HG02981 (cell line): ENCODE results near the gene NFIX.
A peak's percentile ranks its signal among the peaks of the same experiment; 100 is the strongest.
"Not testable (repeated sequence)": the region's sequence is repeated elsewhere in the genome, so short reads cannot be mapped to it uniquely, and the experiment has no call there.

ENCODE experiments used
- ATAC-seq: cut with Tn5 transposase; IDR thresholded peaks from one replicate; pipeline ENCODE4 v1.9.1; 2021; ENCODE audit warnings: mild to moderate bottlenecking, moderate library complexity; ENCODE audit not compliant: unreplicated experiment

The NFIX gene

DNA sequence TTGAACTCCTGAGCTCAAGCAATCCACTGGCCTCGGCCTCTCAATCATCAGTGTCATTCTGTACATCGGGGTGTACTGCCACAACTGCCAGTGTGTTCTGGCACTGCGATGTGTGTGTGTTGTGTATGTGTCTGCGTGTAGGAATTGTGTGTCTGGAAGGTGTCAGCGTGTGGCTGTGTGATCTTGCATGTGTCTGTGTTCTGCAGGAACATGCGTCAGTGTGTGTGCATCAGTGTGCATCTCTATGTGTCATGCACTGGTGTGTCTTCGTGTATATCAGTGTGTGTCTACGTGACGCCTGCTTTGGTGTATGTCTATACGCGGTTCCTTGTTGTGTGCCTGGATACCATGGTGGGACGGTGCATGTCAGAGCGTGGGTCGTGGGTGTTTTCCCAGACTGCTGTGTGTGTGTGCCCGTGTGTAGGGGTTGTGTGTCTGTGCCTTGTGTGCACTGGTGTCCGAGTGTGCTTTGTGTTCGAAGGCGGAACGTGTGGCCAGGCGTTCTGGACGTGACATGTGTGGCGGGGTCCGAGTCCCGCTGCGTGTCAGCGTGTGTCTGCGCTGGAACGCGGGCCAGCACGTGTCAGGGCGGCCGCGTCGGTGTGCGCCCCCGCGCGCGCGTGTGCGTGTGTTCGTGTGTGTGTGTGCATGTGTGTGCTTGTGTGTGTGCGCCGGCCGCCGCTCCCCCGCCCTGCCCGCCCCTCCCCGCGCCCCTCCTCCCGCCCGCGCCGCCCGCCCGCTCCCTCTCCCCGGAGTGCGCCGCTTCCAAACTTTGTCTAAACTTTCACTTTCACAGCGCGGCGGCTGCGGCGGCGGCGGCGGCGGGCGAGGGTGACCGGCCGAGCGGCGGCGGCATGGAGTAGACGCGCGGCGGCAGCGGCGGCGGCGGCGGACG lies at the start of gene NFIX:
Gene NFIX, plus strand, starts transcription at position 775 of the 895 bp plus-strand sequence. CDS start 363 bp downstream, outside the sequence.
- ATAC-seq, result no peak

DNA sequence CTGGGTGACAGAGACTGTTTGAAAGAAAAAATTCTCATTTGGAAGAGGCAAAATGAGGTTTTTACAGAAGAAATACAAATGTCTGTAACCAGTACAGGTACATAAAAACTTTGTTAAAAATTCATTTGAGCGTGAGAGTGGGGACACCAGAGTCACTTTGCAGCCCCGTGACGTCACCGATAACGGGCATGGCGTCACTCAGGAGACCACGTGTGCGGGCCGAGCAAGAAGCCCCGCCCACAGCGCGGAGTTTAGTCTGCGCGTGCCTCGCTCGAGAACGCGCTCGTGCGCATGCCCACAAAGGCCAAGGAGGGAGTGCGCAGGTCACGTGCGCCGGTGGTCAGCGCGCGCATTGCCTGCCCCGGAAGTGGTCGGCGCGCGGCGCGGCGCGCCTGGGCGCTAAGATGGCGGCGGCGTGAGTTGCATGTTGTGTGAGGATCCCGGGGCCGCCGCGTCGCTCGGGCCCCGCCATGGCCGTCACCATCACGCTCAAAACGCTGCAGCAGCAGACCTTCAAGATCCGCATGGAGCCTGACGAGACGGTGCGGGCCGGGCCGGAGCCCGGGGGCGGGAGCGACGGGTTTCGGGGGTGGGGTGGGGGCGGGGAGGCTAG lies 49.7 kb upstream of the NFIX start, which contains the start of gene RAD23A:
Gene RAD23A, plus strand, starts transcription at position 384 of the 613 bp plus-strand sequence. Its CDS starts 87 bp downstream, at position 471.
- ATAC-seq, result peak; percentile 65

DNA sequence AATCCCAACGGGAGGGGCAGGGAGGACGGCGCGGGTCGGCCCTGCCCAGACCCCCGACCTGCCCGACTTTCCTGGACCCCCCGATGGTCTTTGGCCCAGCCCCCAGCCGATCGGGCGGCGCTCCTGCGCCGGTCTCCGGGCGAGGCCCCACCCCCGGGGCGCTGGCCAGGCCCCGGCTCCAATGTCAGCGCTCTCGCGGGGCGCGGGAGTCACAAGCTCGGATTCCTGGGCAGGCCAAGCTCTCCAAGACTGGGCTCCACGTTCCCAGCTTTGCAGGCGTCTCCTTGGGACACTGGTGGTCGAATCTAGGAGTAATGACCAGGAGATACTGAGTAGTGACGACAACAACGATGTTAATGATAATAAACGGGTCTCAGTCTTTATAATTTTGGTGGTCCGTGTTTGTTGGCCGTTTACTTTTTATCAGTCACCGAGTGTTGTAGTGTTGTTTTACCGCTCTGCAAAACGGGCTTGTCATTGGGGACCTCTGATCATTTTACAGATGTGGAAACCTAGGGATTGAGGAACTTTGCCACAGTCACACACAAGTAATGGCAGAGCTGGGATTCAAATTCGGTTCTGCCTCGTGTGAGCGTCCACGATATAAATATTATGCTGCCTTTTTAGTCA lies 49.1 kb upstream of the NFIX start:
- ATAC-seq, result peak; percentile 32

DNA sequence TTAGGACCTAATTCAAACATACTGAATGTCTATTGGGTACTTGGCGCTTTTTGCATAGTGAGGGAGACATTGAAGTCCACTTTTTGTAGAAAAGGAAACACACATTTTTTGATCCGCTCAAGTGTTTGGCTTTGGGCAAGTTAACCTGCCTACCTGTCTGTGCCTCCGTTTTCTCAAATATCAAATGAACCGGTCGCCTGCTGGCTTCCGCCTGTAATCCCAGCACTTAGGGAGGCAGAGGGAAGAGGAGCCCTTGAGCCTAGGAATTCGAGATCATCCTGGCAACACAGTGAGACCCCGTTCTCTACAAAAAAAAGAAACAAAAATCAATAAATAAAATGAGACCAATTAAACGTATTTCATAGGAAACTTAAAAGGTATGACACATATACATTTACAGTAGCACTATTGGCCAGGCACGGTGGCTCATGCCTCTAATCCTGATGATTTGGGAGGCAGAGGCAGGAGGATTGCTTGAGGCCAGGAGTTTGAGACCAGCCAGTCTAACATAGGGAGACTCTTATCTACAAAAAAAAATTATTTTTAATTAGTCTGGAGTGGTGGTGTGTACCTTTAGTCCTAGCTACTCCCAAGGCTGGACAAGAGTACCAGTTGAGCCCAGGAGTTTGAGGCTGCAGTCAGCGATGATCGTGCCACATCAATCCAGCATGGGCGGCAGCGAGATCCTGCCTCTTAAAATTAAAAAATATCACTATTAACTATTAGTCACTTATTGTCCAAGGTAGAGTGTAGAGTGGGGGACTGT lies 48.4 kb upstream of the NFIX start:
- ATAC-seq, result no peak

DNA sequence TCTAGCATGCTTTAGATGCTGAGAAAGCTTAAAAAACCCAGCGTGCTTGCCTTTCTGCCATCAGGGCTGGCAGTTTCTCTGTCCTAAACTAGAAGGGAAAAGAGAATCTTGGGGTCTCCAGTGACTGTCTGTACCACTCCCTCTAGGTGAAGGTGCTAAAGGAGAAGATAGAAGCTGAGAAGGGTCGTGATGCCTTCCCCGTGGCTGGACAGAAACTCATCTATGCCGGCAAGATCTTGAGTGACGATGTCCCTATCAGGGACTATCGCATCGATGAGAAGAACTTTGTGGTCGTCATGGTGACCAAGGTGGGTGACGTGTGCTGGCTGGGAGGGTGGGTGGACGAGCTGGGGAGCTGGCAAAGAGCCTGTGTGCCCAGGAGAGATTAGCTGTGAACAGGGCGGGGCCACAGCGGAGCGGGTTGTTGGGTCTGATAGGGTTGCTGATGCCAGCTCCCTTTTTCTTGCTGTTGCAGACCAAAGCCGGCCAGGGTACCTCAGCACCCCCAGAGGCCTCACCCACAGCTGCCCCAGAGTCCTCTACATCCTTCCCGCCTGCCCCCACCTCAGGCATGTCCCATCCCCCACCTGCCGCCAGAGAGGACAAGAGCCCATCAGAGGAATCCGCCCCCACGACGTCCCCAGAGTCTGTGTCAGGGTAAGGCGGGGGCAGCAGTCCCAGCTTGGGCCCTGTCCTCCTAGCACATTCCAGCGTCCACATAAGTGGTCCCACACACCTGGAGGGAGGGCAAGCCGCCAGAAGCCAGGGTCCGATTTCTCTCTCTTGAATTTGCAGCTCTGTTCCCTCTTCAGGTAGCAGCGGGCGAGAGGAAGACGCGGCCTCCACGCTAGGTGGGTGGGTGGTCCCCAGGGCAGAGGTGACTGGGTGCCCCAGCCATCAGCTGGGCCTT lies 47.3 kb upstream of the NFIX start:
- ATAC-seq, result no peak

DNA sequence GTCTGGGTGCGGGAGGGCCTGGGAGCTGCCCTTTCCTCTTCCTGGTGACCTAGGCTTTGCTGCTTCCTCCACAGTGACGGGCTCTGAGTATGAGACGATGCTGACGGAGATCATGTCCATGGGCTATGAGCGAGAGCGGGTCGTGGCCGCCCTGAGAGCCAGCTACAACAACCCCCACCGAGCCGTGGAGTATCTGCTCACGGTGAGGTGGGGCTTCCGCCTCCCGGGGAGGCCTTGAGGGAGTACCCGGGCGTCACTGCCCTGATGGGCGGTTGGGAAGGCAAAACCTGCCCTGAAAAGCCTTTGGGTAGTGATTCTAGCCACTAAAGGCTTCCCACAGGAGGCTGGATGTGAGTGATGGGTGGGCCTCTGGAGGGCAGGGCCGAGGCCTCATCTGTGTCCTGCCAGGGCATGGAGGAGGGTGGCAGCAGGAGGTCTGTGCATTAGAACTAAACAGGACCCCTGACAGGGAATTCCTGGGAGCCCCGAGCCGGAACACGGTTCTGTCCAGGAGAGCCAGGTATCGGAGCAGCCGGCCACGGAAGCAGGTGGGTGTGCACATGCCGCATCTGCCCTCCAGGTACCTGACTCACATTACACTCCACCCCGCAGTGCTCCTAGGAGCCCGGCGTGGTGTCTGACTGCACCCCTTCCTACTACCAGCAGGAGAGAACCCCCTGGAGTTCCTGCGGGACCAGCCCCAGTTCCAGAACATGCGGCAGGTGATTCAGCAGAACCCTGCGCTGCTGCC lies 46.5 kb upstream of the NFIX start:
- ATAC-seq, result no peak

DNA sequence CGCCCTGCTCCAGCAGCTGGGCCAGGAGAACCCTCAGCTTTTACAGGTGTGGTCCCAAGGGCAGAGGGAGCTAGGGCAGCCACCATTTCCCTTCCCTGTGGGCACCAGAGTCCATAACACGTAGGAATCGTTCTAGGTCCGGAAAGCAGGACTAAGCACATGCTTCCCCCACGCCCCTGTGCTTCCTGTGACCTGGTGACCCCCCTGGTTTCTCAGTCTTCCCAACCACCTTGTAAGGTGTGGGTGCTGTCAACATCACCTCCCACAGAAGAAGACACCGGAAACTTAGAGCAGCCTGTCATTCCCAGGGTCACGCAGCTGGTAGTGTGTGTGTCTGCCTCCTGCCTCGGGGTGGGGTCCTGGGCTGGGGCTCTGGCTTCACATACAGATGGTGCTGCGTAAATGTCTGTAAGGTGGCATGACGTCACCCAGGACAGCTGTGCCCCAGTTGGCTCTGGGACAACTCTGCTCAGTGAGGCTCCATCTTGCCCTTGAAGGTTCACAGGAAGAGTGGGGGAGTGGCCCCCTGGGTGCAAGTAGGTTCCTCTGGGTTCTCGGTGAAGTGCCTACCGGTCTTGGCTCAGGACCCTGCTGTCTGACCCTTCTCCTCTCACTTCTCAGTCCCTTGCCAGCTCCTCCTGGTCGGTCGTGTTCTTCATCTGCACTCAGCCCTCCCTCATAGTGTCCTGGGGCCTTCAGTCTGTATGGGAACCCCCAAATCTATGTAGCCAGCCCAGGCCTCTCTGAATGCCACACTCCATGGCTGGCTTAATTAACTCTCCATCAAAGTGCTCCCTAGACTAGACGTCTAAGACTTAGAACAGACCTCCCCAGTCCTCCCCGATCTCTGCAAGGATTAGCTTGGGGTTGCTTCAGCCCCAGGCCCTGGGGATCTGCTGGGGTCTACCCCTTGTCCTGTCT lies 45.7 kb upstream of the NFIX start:
- no peak for ATAC-seq

DNA sequence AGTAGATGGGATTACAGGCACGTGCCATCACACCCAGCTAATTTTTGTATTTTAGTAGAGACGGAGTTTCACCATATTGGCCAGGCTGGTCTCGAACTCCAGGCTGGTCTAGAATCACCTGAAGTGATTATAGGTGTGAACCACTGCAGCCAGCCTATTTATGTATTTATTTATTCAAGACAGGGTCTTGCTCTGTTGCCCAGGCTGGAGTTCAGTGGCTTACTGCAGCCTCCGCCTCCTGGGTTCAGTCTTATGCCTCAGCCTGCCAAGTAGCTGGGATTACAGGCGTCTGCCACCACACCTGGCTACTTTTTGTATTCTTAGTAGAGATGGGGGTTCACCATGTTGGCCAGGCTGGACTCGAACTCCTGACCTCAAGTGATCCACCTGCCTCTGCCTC lies 43.2 kb upstream of the NFIX start:
- ATAC-seq, result not testable (repeated sequence)

DNA sequence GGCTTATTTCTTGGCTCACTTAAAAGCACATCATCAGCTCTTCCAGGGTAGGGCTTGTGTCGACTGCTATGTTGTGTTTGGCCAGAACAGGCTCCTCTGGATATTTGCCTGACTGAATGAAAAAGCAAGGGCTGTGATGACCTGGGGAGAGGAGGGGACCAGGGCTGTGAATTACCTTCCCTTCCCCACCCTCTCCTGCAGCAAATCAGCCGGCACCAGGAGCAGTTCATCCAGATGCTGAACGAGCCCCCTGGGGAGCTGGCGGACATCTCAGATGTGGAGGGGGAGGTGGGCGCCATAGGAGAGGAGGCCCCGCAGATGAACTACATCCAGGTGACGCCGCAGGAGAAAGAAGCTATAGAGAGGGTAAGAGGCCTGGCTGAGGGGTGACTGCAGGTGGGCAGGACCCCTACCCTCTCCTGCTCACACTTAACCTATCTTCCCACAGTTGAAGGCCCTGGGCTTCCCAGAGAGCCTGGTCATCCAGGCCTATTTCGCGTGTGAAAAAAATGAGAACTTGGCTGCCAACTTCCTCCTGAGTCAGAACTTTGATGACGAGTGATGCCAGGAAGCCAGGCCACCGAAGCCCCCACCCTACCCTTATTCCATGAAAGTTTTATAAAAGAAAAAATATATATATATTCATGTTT lies 42.7 kb upstream of the NFIX start:
- ATAC-seq, result no peak

DNA sequence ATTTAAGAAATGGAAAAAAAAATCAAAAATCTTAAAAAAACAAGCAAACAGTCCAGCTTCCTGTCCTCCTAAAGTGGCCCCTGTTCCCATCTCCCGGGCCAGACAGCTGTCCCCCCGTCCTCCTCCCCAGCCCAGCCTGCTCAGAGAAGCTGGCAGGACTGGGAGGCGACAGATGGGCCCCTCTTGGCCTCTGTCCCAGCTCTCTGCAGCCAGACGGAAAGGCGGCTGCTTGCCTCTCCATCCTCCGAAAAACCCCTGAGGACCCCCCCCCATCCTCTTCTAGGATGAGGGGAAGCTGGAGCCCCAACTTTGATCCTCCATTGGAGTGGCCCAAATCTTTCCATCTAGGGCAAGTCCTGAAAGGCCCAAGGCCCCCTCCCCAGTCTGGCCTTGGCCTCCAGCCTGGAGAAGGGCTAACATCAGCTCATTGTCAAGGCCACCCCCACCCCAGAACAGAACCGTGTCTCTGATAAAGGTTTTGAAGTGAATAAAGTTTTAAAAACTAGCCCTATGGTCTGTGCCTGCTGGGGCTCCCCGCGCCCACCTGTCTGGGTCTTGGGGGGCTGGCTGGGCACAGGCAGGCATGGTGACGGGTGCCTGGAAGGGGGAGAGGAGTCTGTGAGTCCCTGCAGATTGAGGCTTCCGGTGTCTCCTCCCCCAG lies 42.0 kb upstream of the NFIX start:
- no peak for ATAC-seq

DNA sequence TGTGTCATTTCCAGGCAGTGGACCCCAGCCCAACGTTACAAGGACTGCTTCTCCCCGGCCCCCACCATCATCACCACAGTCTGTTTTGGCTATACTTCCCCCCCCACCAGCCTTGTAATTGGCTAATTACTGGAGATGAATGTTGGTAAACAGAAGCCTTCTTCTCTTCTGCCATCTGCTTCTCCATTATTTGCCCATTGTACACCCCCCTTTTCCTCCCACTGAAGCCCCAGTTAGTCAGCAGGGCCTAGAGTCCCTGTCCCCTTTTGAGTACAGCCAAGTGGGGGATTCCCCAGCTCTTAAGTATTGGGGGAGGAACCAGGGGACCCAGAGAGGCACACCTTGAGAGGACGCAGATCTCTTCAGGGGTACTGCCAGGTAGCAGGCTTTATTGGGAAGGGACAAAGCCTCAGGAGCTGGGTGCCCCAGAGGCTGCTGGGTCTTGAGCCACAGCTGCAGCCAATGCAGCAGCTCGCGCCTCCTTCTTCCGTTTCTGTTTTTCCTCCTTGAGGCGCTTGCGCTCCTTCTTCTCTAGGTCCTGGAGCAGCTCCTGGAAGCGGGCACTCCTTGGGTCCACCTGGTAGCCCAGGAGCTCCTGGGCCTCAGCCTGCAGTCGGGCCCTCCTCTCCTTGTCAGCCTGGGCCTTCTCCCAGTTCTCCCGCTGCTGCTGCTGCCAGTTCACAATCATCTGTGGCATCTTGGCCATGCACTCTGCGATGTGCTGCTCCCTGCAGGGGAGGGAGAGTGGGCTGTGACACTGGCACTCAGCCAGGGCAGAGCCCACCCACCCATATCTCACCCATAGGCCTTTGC lies 41.3 kb upstream of the NFIX start:
- no peak for ATAC-seq

DNA sequence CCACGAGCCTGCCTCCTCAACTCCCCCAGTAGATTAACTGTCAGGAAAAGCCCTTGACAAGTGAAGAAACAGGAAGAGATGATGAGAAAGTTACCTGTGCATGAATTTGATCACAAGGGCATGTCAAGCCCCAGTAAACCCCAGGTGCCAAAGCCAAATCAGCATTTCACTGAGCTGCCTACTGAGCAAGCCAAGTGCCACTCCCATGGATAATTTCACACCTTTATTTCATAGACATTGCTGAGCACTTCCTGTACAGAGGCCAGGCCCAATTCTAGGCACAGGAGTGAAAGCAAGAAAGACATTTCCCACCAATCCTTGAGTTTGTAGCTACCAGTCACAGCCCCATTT lies 40.7 kb upstream of the NFIX start:
- ATAC-seq, result no peak

DNA sequence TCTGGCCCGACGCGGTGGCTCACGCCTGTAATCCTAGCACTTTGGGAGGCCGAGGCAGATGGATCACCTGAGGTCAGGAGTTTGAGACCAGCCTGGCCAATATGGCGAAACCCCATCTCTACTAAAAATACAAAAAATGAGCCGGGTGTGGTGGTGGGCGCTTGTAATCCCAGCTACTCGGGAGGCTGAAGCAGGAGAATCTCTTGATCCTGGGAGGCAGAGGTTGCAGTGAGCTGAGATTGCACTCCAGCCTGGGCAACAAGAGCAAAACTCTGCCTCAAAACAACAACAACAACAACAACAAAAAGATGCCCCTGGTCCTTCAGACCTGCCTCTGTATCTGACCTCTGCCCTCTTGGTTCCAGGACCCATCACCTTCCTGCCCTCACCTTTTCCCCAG lies 39.7 kb upstream of the NFIX start:
- ATAC-seq, result not testable (repeated sequence)

DNA sequence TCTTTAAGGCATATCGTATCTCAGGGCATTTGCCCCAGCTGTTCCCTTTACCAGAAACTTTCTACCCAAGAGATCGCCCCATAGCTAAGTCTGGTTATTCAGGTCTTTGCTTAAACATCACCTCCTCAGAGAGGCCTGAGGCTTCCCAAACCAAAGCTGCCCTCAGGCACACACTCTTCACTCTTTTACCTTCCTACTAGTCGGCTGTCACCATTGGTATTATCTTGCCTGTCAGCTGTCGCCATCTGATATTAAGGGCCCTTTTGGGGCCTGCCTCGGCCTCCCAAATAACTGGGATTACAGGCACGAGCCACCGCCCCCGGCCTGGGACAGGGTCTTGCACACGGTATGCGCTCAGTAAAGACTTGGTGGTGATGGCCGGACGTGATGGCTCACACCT lies 39.3 kb upstream of the NFIX start:
- no peak for ATAC-seq

DNA sequence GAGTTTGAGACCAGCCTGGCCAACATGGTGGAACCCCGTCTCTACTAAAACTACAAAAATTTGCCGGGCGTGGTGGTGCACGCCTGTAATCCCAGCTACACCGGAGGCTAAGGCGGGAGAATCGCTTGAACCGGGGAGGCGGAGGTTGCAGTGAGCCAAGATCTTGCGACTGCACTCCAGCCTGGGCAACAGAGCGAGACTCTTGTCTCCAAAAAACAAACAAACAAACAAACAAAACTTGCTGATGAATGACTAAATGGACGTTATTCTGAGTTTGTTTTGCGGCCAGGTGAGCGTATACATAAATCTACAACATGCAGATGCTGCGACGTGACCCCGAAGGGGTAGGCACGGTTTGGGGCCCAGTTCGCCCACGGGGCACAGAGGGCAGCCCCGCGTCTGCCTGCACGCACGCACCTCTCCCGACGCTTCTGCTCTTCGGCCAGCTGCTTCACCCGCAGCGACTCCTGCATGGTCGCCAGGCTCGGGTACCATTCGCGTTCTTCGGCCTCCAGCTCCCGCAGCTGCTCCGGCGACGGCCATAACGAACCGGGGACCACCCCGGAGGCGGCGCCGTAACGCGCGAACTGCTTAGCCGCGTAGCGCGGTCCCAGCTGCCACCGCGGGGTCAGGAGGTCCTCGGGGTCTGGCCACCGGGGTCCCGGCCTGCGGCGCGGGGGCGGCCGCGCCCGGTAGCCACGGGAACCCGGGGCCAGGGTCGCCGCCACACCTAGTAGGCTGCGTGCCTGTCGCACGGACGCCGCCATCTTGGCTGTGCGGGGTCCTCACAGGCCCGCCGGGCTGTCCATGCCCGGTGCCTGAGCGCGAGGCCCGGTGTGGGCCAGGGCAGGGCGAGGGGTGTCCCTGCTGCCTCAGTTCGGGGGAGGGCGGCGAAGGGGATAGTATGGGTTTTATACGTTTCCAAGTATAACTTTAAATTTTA lies 38.6 kb upstream of the NFIX start, which contains the start of gene GADD45GIP1:
Gene GADD45GIP1, minus strand, starts transcription at position 778 of the 943 bp plus-strand sequence. Its CDS starts 11 bp downstream, at position 767.
- peak; percentile 71 for ATAC-seq
